ENCODE results near the gene BEND6. TPM values are rescaled to one million over a fixed set of nuclear protein-coding genes. Genes with fewer than 3 reads are reported as not detected.

The BEND6 gene, protein sequence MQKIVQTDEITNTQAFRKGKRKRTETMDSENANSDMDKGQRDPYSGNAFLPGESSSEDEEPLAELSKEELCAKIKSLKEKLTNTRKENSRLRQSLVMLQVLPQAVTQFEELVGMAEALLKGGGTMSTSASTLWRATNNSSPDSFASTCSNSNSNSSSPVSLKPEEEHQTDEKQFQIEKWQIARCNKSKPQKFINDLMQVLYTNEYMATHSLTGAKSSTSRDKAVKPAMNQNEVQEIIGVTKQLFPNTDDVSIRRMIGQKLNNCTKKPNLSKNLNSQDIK
- total RNA-seq (not detected), polyA plus RNA-seq (not detected)

DNA sequence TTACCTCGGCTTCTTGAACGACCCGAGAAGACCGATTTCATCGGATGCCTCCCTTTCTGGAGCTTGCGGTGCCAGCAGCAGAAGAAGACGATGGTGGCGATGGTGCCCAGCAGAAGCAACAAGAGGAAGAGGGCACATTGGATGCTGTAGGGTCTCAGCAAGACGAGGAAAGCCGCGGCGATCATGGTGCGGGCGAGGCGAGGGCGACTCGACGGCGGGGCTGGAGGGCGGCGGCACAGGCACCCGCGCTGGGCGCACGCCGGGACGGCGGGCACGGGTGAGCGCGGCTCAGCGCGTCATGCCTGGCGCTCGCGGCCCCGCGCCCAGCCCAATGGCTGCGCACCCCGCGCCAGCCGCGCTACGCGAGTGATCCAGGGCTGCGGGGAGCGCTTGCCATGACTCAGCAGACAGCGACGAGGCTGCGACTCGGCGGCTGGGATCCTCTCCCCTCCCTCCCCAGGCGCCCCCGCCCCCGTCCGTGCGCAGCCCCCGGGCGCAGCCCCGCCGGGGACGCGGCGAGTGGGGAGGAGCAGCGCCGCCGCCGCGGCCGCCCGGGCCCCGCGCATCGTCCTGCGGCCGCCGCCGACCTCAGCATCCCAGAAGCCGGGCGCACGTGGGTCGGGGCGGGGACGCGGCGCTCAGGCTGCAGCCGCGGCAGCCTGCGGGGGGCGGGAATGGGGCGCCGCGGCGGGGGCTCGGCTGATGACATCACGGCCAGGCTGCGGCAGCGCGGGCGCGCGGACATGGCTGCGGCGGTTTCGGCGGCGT lies at the start of gene BEND6:
Gene BEND6 (plus strand): TSS at position 705 of the 768 bp plus-strand sequence. CDS start 26,704 bp downstream, outside the sequence.
- Mint-ChIP-seq H3K27ac (peak within 1 kb of the TSS in 3 of 7 donors; percentile 43 to 79 (median 55)), H3K9me3 (peaks cover 0 to 4% (median 0%) of the 10 kb centered on the region in 8 donors), H3K4me1 (peaks cover 9 to 27% (median 20%) of the 10 kb centered on the region in 4 donors), H3K27me3 (peaks cover 44 to 64% of the 10 kb centered on the region in 2 donors), H3K36me3 (peaks cover 0 to 3% of the 10 kb centered on the region in 2 donors), H3K4me3 (peak within 1 kb of the TSS; percentile 86 to 93 (median 90))
- ChIA-PET POLR2A (ENCODE audit: partially characterized antibody) (no interaction called here), CTCF (ENCODE audit: partially characterized antibody) (interaction anchor here (1.0 to 1.5 kb wide), 2 partner anchors 10 to 361 kb away, joined by 3 read pairs; no protein-coding TSS in a partner anchor)
- H3K9me3 ChIP-seq (ENCODE audit: control insufficient read depth in 1 of 2, low read length in 2 of 2), result no peaks in the 10 kb centered on the region
- no peaks in the 10 kb centered on the region for H3K36me3 ChIP-seq (ENCODE audit: insufficient read depth, low read length)
- intact Hi-C loops (cut with micrococcal nuclease), result loop anchor here (2.0 kb wide), 1 partner anchor 362 kb away; the partner anchor contains the start of gene PRIM2
- peaks cover 19% of the 10 kb centered on the region for H3K4me1 ChIP-seq (ENCODE audit: insufficient read depth, low read length)
- peak; percentile 15 to 40 (median 16) for DNase-seq
- H3K4me3 ChIP-seq (ENCODE audit: low read length in 2 of 2), result peak within 1 kb of the TSS; percentile 32 to 37
- H3K27me3 ChIP-seq (ENCODE audit: insufficient read depth, low read length), result peaks cover 19% of the 10 kb centered on the region
- H3K27ac ChIP-seq (ENCODE audit: low read depth, low read length), result no peak within 1 kb of the TSS

DNA sequence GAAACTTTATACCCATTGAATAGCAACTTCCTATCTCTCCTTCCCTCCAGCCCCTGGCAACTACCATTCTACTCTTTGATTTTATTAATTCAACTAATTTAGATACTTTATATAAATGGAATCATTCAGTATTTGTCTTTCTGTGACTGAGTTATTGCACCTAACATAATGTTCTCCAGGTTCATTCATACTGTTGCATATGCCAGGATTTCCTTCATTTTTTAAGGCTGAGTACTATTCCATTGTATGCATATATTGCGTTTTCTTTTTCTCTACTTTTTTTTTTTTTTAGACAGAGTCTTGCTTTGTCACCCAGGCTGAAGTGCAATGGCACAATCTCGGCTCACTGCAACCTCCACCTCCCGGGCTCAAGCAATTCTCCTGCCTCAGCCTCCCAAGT lies 49.5 kb upstream of the BEND6 start:
- POLR2A ChIA-PET (ENCODE audit: partially characterized antibody), result no interaction called here

DNA sequence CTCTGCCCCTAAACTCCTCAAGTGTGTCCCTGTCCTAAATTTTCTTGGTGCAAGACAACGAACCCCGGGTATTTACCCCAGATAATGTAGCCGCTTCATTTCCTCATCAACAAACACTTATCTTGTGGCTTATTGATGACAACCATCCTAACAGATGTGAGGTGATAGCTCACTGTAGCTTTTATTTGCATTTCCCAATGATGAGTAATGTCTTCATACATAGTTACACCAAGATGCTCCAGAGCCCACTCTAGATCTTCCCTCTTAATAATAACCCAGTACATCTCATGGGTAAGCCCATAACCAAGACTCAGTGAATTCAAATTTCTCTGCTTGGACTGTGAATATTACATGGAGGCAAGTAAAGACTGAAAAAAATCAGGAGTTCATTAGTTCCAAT lies 48.2 kb upstream of the BEND6 start:
- CTCF ChIA-PET (ENCODE audit: partially characterized antibody), result interaction anchor here (10.5 kb wide), 1 partner anchor 413 kb away, joined by 333 read pairs; the partner anchor contains the start of gene PRIM2
- no peak for DNase-seq
- Histone ChIP-seq H3K27me3 (ENCODE audit: insufficient read depth, low read length) (no peaks in the 10 kb centered on the region), H3K9me3 (ENCODE audit: control insufficient read depth in 1 of 2, low read length in 2 of 2) (no peaks in the 10 kb centered on the region), H3K4me1 (ENCODE audit: insufficient read depth, low read length) (no peaks in the 10 kb centered on the region), H3K4me3 (ENCODE audit: low read length in 2 of 2) (no peak overlapping the region), H3K36me3 (ENCODE audit: insufficient read depth, low read length) (no peaks in the 10 kb centered on the region), H3K27ac (ENCODE audit: low read depth, low read length) (no peak overlapping the region)
- POLR2A ChIA-PET (ENCODE audit: partially characterized antibody), result no interaction called here
- H3K9me3 Mint-ChIP-seq, result no peaks in the 10 kb centered on the region
- H3K27me3 Mint-ChIP-seq, result peaks cover 3 to 5% of the 10 kb centered on the region in 2 donors
- H3K27ac Mint-ChIP-seq, result no peak overlapping the region
- H3K36me3 Mint-ChIP-seq, result no peaks in the 10 kb centered on the region
- intact Hi-C loops (cut with micrococcal nuclease), result no loop called here
- peaks cover 0 to 3% (median 0%) of the 10 kb centered on the region in 4 donors for H3K4me1 Mint-ChIP-seq
- no peak overlapping the region for H3K4me3 Mint-ChIP-seq

More for the DNA sequence above, 49.5 kb upstream of the BEND6 start:
- Histone ChIP-seq H3K27me3 (ENCODE audit: insufficient read depth, low read length) (no peaks in the 10 kb centered on the region), H3K4me3 (ENCODE audit: low read length in 2 of 2) (no peak overlapping the region), H3K27ac (ENCODE audit: low read depth, low read length) (no peak overlapping the region), H3K9me3 (ENCODE audit: control insufficient read depth in 1 of 2, low read length in 2 of 2) (no peaks in the 10 kb centered on the region), H3K4me1 (ENCODE audit: insufficient read depth, low read length) (no peaks in the 10 kb centered on the region), H3K36me3 (ENCODE audit: insufficient read depth, low read length) (no peaks in the 10 kb centered on the region)
- H3K36me3 Mint-ChIP-seq, result no peaks in the 10 kb centered on the region
- H3K27me3 Mint-ChIP-seq, result peaks cover 1 to 3% of the 10 kb centered on the region in 2 donors
- CTCF ChIA-PET (ENCODE audit: partially characterized antibody), result interaction anchor here (0.7 to 10.5 kb wide), 3 partner anchors 15 to 415 kb away, joined by 4 to 333 read pairs (median 55); partner anchors contain the start of gene PRIM2
- intact Hi-C loops (cut with micrococcal nuclease), result no loop called here
- no peak overlapping the region for H3K27ac Mint-ChIP-seq
- peaks cover 0 to 3% (median 0%) of the 10 kb centered on the region in 4 donors for H3K4me1 Mint-ChIP-seq
- no peaks in the 10 kb centered on the region for H3K9me3 Mint-ChIP-seq
- H3K4me3 Mint-ChIP-seq, result no peak overlapping the region
- no peak for DNase-seq

DNA sequence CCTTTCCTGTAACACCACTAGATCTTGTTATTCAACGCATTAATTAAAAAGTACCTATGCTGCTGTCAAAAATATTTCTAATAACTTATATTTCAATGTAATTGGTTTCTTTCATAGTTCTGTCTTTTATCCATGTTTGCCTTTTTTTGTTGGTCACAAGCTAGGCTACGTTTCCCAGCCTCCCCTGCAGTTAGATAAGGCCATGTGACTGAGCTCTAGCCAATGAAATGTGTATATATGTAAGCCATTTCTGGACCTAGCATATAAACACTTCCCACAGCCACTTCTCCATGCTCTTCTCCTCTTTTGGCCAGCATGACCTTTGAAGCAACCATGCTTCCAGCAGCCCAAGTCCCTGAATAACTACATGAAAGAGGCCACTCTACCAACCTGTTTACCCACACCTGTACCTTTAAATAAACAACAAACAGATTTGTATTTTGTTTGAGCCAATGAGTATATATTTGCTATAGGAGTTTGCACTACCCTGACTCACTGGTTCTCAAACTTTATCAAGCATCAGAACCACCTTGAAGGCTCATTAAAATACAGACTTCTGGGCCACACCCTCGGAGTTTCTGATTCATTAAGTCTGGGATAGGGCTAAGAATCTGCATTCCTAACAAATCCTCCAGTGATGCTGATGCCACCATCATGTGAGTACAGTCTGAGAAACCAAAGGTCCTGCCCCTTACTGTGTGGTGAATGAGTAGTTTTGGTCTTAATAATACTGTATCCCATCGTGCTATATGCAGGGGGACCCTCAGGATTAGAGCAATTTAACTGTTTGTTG lies 45.6 kb upstream of the BEND6 start:
- intact Hi-C loops (cut with micrococcal nuclease), result no loop called here
- Mint-ChIP-seq H3K36me3 (no peaks in the 10 kb centered on the region), H3K4me3 (no peak overlapping the region), H3K27me3 (peaks cover 5 to 15% of the 10 kb centered on the region in 2 donors), H3K27ac (no peak overlapping the region), H3K4me1 (peaks cover 0 to 1% (median 0%) of the 10 kb centered on the region in 4 donors), H3K9me3 (no peaks in the 10 kb centered on the region)
- POLR2A ChIA-PET (ENCODE audit: partially characterized antibody), result no interaction called here
- Histone ChIP-seq H3K9me3 (ENCODE audit: control insufficient read depth in 1 of 2, low read length in 2 of 2) (no peaks in the 10 kb centered on the region), H3K27me3 (ENCODE audit: insufficient read depth, low read length) (peaks cover 3% of the 10 kb centered on the region), H3K27ac (ENCODE audit: low read depth, low read length) (no peak overlapping the region), H3K36me3 (ENCODE audit: insufficient read depth, low read length) (no peaks in the 10 kb centered on the region), H3K4me3 (ENCODE audit: low read length in 2 of 2) (no peak overlapping the region), H3K4me1 (ENCODE audit: insufficient read depth, low read length) (no peaks in the 10 kb centered on the region)
- CTCF ChIA-PET (ENCODE audit: partially characterized antibody), result interaction anchor here (10.5 kb wide), 1 partner anchor 411 kb away, joined by 333 read pairs; the partner anchor contains the start of gene PRIM2
- no peak for DNase-seq

DNA sequence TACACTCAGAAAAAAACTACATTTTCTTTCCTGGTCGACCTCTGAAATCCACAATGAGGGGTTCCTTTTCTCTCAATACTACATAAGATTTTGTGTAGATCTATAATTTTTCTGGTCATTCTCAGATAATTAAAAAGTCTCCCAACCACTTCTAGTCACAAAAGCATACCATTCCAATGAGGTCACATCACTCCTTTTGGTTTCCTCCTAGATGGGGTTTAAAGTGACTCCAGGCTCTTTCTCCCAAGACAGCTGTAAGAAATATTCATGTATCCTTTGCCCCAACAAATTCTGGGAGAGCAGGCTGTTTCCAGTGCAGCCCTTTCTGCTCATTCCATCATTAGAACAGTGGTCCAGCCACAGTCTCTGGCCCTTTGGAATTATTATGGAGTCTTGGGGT lies 43.1 kb upstream of the BEND6 start:
- no peaks in the 10 kb centered on the region for H3K4me1 Mint-ChIP-seq
- no peak overlapping the region for H3K27ac Mint-ChIP-seq
- Histone ChIP-seq H3K27ac (ENCODE audit: low read depth, low read length) (no peak overlapping the region), H3K9me3 (ENCODE audit: control insufficient read depth in 1 of 2, low read length in 2 of 2) (no peaks in the 10 kb centered on the region), H3K27me3 (ENCODE audit: insufficient read depth, low read length) (peaks cover 3% of the 10 kb centered on the region), H3K4me3 (ENCODE audit: low read length in 2 of 2) (no peak overlapping the region), H3K4me1 (ENCODE audit: insufficient read depth, low read length) (no peaks in the 10 kb centered on the region), H3K36me3 (ENCODE audit: insufficient read depth, low read length) (no peaks in the 10 kb centered on the region)
- intact Hi-C loops (cut with micrococcal nuclease), result no loop called here
- ChIA-PET POLR2A (ENCODE audit: partially characterized antibody) (no interaction called here), CTCF (ENCODE audit: partially characterized antibody) (interaction anchor here (0.7 to 1.9 kb wide), 5 partner anchors 7 to 405 kb away, joined by 3 to 9 read pairs (median 8); no protein-coding TSS in a partner anchor)
- H3K4me3 Mint-ChIP-seq, result no peak overlapping the region
- H3K9me3 Mint-ChIP-seq, result no peaks in the 10 kb centered on the region
- DNase-seq, result no peak
- H3K27me3 Mint-ChIP-seq, result peaks cover 3 to 12% of the 10 kb centered on the region in 2 donors
- H3K36me3 Mint-ChIP-seq, result no peaks in the 10 kb centered on the region

DNA sequence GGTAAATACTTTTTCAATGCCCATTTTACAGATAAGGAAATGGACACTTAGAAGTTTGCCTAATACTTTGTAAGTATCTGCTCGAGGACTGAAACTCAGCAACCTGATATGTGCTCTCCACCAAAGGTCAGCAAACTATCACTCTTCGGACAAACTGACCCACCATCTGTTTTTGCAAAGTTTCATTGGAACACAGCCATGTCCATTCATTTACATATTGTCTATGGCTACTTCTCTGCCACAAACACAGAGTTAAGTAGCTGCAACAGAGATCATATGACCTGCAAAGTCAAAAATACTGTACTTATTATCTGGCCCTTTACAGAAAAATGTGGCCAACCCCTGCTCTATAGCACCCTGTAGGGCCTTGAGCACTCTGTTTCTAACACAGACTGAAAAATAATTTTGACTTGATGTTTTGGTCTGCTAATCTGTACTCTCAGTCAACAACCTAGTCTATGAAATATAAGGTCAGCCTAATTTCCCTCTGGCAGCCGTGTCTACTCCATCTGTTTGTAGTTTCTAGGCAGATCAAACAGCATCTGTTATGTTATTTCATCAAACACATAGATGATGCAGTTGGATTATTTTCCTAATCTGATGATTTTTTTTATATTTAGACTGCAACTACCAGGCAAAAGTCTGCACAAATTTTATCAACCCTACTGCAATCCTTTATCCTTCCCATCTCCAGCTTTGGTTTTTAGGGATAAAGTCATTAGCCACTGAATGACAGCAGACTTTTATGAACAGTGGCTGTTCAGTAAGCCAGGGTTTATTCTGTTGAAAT lies 41.4 kb upstream of the BEND6 start:
- ChIA-PET POLR2A (ENCODE audit: partially characterized antibody) (no interaction called here), CTCF (ENCODE audit: partially characterized antibody) (interaction anchor here (1.3 to 1.9 kb wide), 4 partner anchors 9 to 353 kb away, joined by 4 to 9 read pairs (median 7); no protein-coding TSS in a partner anchor)
- Histone ChIP-seq H3K27me3 (ENCODE audit: insufficient read depth, low read length) (peaks cover 3% of the 10 kb centered on the region), H3K36me3 (ENCODE audit: insufficient read depth, low read length) (no peaks in the 10 kb centered on the region), H3K9me3 (ENCODE audit: control insufficient read depth in 1 of 2, low read length in 2 of 2) (no peaks in the 10 kb centered on the region), H3K4me3 (ENCODE audit: low read length in 2 of 2) (no peak overlapping the region), H3K27ac (ENCODE audit: low read depth, low read length) (no peak overlapping the region), H3K4me1 (ENCODE audit: insufficient read depth, low read length) (no peaks in the 10 kb centered on the region)
- no peak overlapping the region for H3K27ac Mint-ChIP-seq
- peaks cover 3 to 15% of the 10 kb centered on the region in 2 donors for H3K27me3 Mint-ChIP-seq
- H3K36me3 Mint-ChIP-seq, result no peaks in the 10 kb centered on the region
- H3K9me3 Mint-ChIP-seq, result no peaks in the 10 kb centered on the region
- no peak overlapping the region for H3K4me3 Mint-ChIP-seq
- DNase-seq, result no peak
- intact Hi-C loops (cut with micrococcal nuclease), result no loop called here
- no peaks in the 10 kb centered on the region for H3K4me1 Mint-ChIP-seq
